ENCODE results near the gene MYH10. TPM values are rescaled to one million over a fixed set of nuclear protein-coding genes. Genes with fewer than 3 reads are reported as not detected.

The MYH10 gene
- polyA plus RNA-seq, 1 donor from 2014 or later: 61.1 TPM

GRCh38 chr17:8465759-8466158, 164.8 kb downstream of the MYH10 start:
- Histone ChIP-seq H3K36me3 (ENCODE audit: insufficient read depth, low read length) (peaks cover 6% of the 10 kb centered on the region), H3K4me2 (ENCODE audit: low read length) (no peak overlapping the region), H3F3A (ENCODE audit: insufficient read depth, low read length, poor library complexity, severe bottlenecking) (no peaks in the 10 kb centered on the region), H3K9ac (ENCODE audit: low read length) (no peak overlapping the region), H3K27ac (ENCODE audit: low read length) (no peak overlapping the region), H4K20me1 (ENCODE audit: insufficient read depth) (no peaks in the 10 kb centered on the region), H2AFZ (ENCODE audit: low read depth, low read length) (no peak overlapping the region), H3K27me3 (ENCODE audit: insufficient read depth, low read depth, low read length) (no peaks in the 10 kb centered on the region), H3K9me2 (ENCODE audit: insufficient read depth, low read length) (no peaks in the 10 kb centered on the region), H3K79me2 (replicated peaks; ENCODE audit: insufficient read depth, low read length) (no peaks in the 10 kb centered on the region), H3K9me3 (ENCODE audit: low read length) (no peaks in the 10 kb centered on the region), H3K4me3 (ENCODE audit: low read length) (no peak overlapping the region)
- TF ChIP-seq SMC3 (conservative IDR thresholded peaks at IDR 0.05; ENCODE audit: poor library complexity) (no peak), RAD21 (conservative IDR thresholded peaks at IDR 0.05) (no peak), POLR2AphosphoS5 (IDR thresholded peaks at IDR 0.05) (no peak), REST (IDR thresholded peaks at IDR 0.05; ENCODE audit: borderline replicate concordance) (no peak), TAF1 (IDR thresholded peaks at IDR 0.05; ENCODE audit: low read depth) (no peak), EZH2 (IDR thresholded peaks at IDR 0.05; ENCODE audit: borderline replicate concordance, insufficient read depth, low read length, poor library complexity, severe bottlenecking) (no peak), MXI1 (conservative IDR thresholded peaks at IDR 0.05; ENCODE audit: poor library complexity, severe bottlenecking) (no peak)
- TF ChIP-seq, protein P1, sequence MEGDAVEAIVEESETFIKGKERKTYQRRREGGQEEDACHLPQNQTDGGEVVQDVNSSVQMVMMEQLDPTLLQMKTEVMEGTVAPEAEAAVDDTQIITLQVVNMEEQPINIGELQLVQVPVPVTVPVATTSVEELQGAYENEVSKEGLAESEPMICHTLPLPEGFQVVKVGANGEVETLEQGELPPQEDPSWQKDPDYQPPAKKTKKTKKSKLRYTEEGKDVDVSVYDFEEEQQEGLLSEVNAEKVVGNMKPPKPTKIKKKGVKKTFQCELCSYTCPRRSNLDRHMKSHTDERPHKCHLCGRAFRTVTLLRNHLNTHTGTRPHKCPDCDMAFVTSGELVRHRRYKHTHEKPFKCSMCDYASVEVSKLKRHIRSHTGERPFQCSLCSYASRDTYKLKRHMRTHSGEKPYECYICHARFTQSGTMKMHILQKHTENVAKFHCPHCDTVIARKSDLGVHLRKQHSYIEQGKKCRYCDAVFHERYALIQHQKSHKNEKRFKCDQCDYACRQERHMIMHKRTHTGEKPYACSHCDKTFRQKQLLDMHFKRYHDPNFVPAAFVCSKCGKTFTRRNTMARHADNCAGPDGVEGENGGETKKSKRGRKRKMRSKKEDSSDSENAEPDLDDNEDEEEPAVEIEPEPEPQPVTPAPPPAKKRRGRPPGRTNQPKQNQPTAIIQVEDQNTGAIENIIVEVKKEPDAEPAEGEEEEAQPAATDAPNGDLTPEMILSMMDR (IDR thresholded peaks at IDR 0.05; ENCODE audit: poor library complexity, severe bottlenecking): no peak

DNA sequence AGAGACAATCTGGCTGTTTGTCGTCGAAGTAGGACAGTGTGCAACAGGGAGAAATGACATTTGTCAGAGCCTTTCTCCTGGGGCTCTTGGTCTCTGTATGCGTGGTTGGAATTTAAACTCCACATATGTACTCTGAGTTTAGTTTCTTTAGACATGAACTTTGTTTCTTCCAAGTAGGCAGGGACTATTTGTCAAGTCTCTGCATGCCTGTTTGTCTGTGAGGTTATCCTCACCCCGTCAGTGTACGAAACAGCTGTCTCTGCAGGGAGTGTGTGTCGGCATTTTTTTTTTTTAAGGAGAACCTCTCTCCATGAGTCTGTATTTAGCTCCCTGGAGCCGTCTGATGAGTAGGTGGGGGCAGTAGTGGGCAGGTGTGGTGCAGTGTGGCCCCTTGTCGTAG, 165.2 kb downstream of the MYH10 start:
- Histone ChIP-seq H3K27me3 (ENCODE audit: insufficient read depth, low read depth, low read length) (no peaks in the 10 kb centered on the region), H3K4me3 (ENCODE audit: low read length) (no peak overlapping the region), H3K9ac (ENCODE audit: low read length) (no peak overlapping the region), H3F3A (ENCODE audit: insufficient read depth, low read length, poor library complexity, severe bottlenecking) (no peaks in the 10 kb centered on the region), H3K36me3 (ENCODE audit: insufficient read depth, low read length) (peaks cover 6% of the 10 kb centered on the region), H4K20me1 (ENCODE audit: insufficient read depth) (no peaks in the 10 kb centered on the region), H3K27ac (ENCODE audit: low read length) (no peak overlapping the region), H2AFZ (ENCODE audit: low read depth, low read length) (no peak overlapping the region), H3K4me2 (ENCODE audit: low read length) (no peak overlapping the region), H3K9me2 (ENCODE audit: insufficient read depth, low read length) (no peaks in the 10 kb centered on the region), H3K9me3 (ENCODE audit: low read length) (no peaks in the 10 kb centered on the region), H3K79me2 (replicated peaks; ENCODE audit: insufficient read depth, low read length) (no peaks in the 10 kb centered on the region)
- TF ChIP-seq EP300 (conservative IDR thresholded peaks at IDR 0.05; ENCODE audit: poor library complexity, severe bottlenecking): no peak
- TF ChIP-seq POLR2AphosphoS5 (IDR thresholded peaks at IDR 0.05): no peak
- no peak for TF ChIP-seq RAD21 (conservative IDR thresholded peaks at IDR 0.05)
- TF ChIP-seq TAF1 (IDR thresholded peaks at IDR 0.05; ENCODE audit: low read depth): no peak
- TF ChIP-seq, protein P1 (IDR thresholded peaks at IDR 0.05; ENCODE audit: poor library complexity, severe bottlenecking): no peak
- TF ChIP-seq MXI1 (conservative IDR thresholded peaks at IDR 0.05; ENCODE audit: poor library complexity, severe bottlenecking): no peak

Measured in neural cell (in vitro differentiated cells).